HepG2 (cell line): ENCODE measurements around the gene ZC3H18. TPM values are rescaled to one million over a fixed set of nuclear protein-coding genes. Genes with fewer than 3 reads are reported as not detected.
A peak's percentile ranks its signal among the peaks of the same experiment; 100 is the strongest.

ENCODE experiments used
- CCAR2 ChIP-seq: fragments of 200-400 bp; formaldehyde crosslinking; optimal IDR thresholded peaks from 2 replicates; pipeline ENCODE3; 2018; ENCODE audit warnings: low read depth, mild to moderate bottlenecking, low read length, moderate library complexity
- IKZF1 ChIP-seq: fragments of 450-650 bp; IDR thresholded peaks from 2 replicates; pipeline ENCODE4 v1.7.1; 2016
- KLF15 ChIP-seq: sonication (generic); formaldehyde crosslinking; IDR thresholded peaks from 2 replicates; pipeline ENCODE4 v1.8.1; 2023; ENCODE audit warnings: borderline replicate concordance, mild to moderate bottlenecking, inconsistent platforms, missing genetic modification reagents, mixed read lengths
- SALL1 ChIP-seq: sonication (generic); formaldehyde crosslinking; IDR thresholded peaks from 2 replicates; pipeline ENCODE4 v1.8.0; 2022; ENCODE audit warnings: mild to moderate bottlenecking, missing genetic modification reagents
- TP53 ChIP-seq: sonication (generic); formaldehyde crosslinking; conservative IDR thresholded peaks from 2 replicates; pipeline ENCODE4 v1.4.0; 2020; ENCODE audit warnings: missing genetic modification reagents
- ZNF263 ChIP-seq: sonication (generic); formaldehyde crosslinking; IDR thresholded peaks from 2 replicates; pipeline ENCODE4 v1.4.0; 2020; ENCODE audit warnings: missing genetic modification reagents
- ZNF282 ChIP-seq: fragments of 450-650 bp; IDR thresholded peaks from 2 replicates; pipeline ENCODE4 v1.6.1; 2018; ENCODE audit not compliant: partially characterized antibody
- ZNF430 ChIP-seq: sonication (generic); formaldehyde crosslinking; IDR thresholded peaks from 2 replicates; pipeline ENCODE4 v1.9.0; 2021; ENCODE audit warnings: mild to moderate bottlenecking, missing genetic modification reagents
- ZNF558 ChIP-seq: sonication (generic); formaldehyde crosslinking; IDR thresholded peaks from 2 replicates; pipeline ENCODE4 v1.9.0; 2022; ENCODE audit warnings: mild to moderate bottlenecking, missing genetic modification reagents, borderline replicate concordance
- polyA plus RNA-seq, 8 experiments: library from polyadenylated mRNA; depleted of rRNA in 3 of 8; stranded (reverse) in 7 of 8; unstranded in 1 of 8; fragments of >200 nt; fragmentation: Illumina TruSeq in 4 of 8; extraction: Trizol in 4 of 8; gene quantifications; 2 replicates each; pipeline versions ENCODE4 v1.2.1 to v1.2.3, GENCODE V29; 2011 to 2016; ENCODE audit warnings: low read depth in 4 of 8, missing spikeins in 1 of 8, mixed read lengths in 1 of 8; ENCODE audit not compliant: insufficient read depth in 1 of 8
- total RNA-seq, 5 experiments: library from RNA; depleted of rRNA; stranded (reverse); fragments of >200 nt; fragmentation: Illumina TruSeq; extraction: Trizol; gene quantifications; 2 replicates each; pipeline ENCODE4 v1.2.3, GENCODE V29; 2016; ENCODE audit warnings: low read depth in 1 of 5
- TF ChIP-seq, protein P1 (sequence below): sonication (generic); formaldehyde crosslinking; IDR thresholded peaks from 2 replicates; pipeline ENCODE4 v1.4.0; 2020; ENCODE audit warnings: mild to moderate bottlenecking, missing genetic modification reagents
- TF ChIP-seq, protein P2 (sequence below): sonication (generic); formaldehyde crosslinking; conservative IDR thresholded peaks from 2 replicates; pipeline ENCODE4 v1.8.0; 2022; ENCODE audit warnings: missing genetic modification reagents
- TF ChIP-seq, protein P3 (sequence below): sonication (generic); formaldehyde crosslinking; IDR thresholded peaks from 2 replicates; pipeline ENCODE4 v1.4.0; 2020; ENCODE audit warnings: mild to moderate bottlenecking, missing genetic modification reagents, borderline replicate concordance
- TF ChIP-seq, protein P4 (sequence below): sonication (generic); formaldehyde crosslinking; IDR thresholded peaks from 2 replicates; pipeline ENCODE4 v1.5.1; 2020; ENCODE audit warnings: mild to moderate bottlenecking, moderate library complexity, missing genetic modification reagents
- TF ChIP-seq, protein P5 (sequence below): sonication (generic); formaldehyde crosslinking; IDR thresholded peaks from 2 replicates; pipeline ENCODE4 v1.8.1; 2022; ENCODE audit warnings: low read depth, mild to moderate bottlenecking, missing genetic modification reagents
- TF ChIP-seq, protein P6 (sequence below): sonication (generic); formaldehyde crosslinking; IDR thresholded peaks from 2 replicates; pipeline ENCODE4 v1.4.0; 2020; ENCODE audit warnings: missing genetic modification reagents, borderline replicate concordance

Gene ZC3H18
- total and polyA plus RNA-seq, 2 of the 13 experiments (the other 11 are each of a cell fraction or from before 2014, with no cell fraction given) = 11.2 to 27.4 TPM

DNA sequence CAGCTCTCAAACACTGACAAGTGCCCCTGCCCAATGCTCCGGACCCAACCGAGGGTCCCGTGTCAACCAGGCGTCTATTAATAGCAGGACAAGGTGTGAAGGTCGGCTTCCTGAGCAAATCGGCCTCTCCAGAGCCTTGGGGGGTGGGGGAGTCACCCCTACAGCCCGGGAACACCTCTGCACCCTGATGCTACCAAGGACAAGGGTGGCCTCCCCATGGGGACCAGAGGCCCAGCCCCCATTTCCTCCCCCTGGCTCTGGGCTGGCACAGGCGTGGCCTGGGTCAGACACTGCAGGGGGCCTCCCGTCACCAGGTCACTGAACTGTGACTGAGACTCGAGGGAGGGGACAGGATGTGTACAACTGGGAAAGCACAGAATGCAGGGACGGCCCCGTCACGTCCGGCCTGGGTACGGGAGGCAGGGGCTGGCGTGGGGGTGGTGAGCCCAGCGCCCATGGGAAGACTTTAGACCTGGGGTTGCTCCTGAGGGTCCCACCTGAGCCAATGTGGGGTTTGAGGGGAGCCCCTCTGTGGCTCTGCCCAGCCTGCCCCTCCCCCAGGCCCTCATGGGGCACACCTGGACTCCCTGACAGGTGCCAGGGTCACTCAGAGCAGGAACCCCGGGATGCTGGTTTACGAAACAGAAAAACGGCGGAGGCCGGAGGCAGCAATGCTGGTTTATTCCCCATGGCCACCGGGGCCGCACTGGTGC lies 81.2 kb downstream of the ZC3H18 start (continued):
- TF ChIP-seq, protein P1, sequence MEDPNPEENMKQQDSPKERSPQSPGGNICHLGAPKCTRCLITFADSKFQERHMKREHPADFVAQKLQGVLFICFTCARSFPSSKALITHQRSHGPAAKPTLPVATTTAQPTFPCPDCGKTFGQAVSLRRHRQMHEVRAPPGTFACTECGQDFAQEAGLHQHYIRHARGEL (CRISPR knock-in tag) = 0 out of 2 replicates have a peak, but pooled peaks have one; percentile 46
- no peak for TF ChIP-seq CCAR2
- TF ChIP-seq, protein P2, sequence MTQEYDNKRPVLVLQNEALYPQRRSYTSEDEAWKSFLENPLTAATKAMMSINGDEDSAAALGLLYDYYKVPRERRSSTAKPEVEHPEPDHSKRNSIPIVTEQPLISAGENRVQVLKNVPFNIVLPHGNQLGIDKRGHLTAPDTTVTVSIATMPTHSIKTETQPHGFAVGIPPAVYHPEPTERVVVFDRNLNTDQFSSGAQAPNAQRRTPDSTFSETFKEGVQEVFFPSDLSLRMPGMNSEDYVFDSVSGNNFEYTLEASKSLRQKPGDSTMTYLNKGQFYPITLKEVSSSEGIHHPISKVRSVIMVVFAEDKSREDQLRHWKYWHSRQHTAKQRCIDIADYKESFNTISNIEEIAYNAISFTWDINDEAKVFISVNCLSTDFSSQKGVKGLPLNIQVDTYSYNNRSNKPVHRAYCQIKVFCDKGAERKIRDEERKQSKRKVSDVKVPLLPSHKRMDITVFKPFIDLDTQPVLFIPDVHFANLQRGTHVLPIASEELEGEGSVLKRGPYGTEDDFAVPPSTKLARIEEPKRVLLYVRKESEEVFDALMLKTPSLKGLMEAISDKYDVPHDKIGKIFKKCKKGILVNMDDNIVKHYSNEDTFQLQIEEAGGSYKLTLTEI (CRISPR knock-in tag) = no peak
- TF ChIP-seq, protein P3, sequence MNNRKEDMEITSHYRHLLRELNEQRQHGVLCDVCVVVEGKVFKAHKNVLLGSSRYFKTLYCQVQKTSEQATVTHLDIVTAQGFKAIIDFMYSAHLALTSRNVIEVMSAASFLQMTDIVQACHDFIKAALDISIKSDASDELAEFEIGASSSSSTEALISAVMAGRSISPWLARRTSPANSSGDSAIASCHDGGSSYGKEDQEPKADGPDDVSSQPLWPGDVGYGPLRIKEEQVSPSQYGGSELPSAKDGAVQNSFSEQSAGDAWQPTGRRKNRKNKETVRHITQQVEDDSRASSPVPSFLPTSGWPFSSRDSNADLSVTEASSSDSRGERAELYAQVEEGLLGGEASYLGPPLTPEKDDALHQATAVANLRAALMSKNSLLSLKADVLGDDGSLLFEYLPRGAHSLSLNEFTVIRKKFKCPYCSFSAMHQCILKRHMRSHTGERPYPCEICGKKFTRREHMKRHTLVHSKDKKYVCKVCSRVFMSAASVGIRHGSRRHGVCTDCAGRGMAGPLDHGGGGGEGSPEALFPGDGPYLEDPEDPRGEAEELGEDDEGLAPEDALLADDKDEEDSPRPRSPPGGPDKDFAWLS (CRISPR knock-in tag) = peak; percentile 78; the same call in 1 of the 2 replicates
- TF ChIP-seq, protein P4, sequence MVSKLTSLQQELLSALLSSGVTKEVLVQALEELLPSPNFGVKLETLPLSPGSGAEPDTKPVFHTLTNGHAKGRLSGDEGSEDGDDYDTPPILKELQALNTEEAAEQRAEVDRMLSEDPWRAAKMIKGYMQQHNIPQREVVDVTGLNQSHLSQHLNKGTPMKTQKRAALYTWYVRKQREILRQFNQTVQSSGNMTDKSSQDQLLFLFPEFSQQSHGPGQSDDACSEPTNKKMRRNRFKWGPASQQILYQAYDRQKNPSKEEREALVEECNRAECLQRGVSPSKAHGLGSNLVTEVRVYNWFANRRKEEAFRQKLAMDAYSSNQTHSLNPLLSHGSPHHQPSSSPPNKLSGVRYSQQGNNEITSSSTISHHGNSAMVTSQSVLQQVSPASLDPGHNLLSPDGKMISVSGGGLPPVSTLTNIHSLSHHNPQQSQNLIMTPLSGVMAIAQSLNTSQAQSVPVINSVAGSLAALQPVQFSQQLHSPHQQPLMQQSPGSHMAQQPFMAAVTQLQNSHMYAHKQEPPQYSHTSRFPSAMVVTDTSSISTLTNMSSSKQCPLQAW = peak; percentile 95
- no peak for TF ChIP-seq ZNF282
- peak; percentile 84 for TF ChIP-seq SALL1 (CRISPR knock-in tag)
- TF ChIP-seq KLF15 (CRISPR knock-in tag) = no peak; the same call in 1 of the 2 replicates
- no peak for TF ChIP-seq TP53
- TF ChIP-seq, protein P5, sequence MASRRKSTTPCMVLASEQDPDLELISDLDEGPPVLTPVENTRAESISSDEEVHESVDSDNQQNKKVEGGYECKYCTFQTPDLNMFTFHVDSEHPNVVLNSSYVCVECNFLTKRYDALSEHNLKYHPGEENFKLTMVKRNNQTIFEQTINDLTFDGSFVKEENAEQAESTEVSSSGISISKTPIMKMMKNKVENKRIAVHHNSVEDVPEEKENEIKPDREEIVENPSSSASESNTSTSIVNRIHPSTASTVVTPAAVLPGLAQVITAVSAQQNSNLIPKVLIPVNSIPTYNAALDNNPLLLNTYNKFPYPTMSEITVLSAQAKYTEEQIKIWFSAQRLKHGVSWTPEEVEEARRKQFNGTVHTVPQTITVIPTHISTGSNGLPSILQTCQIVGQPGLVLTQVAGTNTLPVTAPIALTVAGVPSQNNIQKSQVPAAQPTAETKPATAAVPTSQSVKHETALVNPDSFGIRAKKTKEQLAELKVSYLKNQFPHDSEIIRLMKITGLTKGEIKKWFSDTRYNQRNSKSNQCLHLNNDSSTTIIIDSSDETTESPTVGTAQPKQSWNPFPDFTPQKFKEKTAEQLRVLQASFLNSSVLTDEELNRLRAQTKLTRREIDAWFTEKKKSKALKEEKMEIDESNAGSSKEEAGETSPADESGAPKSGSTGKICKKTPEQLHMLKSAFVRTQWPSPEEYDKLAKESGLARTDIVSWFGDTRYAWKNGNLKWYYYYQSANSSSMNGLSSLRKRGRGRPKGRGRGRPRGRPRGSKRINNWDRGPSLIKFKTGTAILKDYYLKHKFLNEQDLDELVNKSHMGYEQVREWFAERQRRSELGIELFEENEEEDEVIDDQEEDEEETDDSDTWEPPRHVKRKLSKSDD (CRISPR knock-in tag) = no peak
- TF ChIP-seq IKZF1 = no peak
- no peak for TF ChIP-seq ZNF558 (CRISPR knock-in tag)
- TF ChIP-seq ZNF263 (CRISPR knock-in tag) = no peak
- TF ChIP-seq, protein P6, sequence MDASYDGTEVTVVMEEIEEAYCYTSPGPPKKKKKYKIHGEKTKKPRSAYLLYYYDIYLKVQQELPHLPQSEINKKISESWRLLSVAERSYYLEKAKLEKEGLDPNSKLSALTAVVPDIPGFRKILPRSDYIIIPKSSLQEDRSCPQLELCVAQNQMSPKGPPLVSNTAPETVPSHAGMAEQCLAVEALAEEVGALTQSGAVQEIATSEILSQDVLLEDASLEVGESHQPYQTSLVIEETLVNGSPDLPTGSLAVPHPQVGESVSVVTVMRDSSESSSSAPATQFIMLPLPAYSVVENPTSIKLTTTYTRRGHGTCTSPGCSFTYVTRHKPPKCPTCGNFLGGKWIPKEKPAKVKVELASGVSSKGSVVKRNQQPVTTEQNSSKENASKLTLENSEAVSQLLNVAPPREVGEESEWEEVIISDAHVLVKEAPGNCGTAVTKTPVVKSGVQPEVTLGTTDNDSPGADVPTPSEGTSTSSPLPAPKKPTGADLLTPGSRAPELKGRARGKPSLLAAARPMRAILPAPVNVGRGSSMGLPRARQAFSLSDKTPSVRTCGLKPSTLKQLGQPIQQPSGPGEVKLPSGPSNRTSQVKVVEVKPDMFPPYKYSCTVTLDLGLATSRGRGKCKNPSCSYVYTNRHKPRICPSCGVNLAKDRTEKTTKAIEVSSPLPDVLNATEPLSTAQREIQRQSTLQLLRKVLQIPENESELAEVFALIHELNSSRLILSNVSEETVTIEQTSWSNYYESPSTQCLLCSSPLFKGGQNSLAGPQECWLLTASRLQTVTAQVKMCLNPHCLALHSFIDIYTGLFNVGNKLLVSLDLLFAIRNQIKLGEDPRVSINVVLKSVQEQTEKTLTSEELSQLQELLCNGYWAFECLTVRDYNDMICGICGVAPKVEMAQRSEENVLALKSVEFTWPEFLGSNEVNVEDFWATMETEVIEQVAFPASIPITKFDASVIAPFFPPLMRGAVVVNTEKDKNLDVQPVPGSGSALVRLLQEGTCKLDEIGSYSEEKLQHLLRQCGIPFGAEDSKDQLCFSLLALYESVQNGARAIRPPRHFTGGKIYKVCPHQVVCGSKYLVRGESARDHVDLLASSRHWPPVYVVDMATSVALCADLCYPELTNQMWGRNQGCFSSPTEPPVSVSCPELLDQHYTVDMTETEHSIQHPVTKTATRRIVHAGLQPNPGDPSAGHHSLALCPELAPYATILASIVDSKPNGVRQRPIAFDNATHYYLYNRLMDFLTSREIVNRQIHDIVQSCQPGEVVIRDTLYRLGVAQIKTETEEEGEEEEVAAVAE (CRISPR knock-in tag) = no peak; the same call in none of the 2 replicates
- TF ChIP-seq ZNF430 (CRISPR knock-in tag) = no peak
